Activated CD8-positive, alpha-beta T cell treated with anti-CD3 and anti-CD28 coated beads, Interleukin-2, amount 10 ng/mL, durations not matched to agents 7 days and 5 days (primary cell): ENCODE results near the gene SEBOX. TPM values are rescaled to one million over a fixed set of nuclear protein-coding genes. Genes with fewer than 3 reads are reported as not detected.
A peak's percentile ranks its signal among the peaks of the same experiment; 100 is the strongest.

Experiments used
- ATAC-seq: fragments of 150-1000 bp; cut with Tn5 transposase; one replicate; pipeline ENCODE4 v1.10.0; 2021; ENCODE audit warnings: moderate library complexity
- CTCF ChIA-PET: fragments of 350-600 bp; sonication (Branson Sonifier 250); formaldehyde crosslinking; loops from one replicate; lab custom pipeline; 2021; ENCODE audit warnings: antibody characterized with exemption; lab: Charles Lee
- POLR2A ChIA-PET: fragments of 350-600 bp; sonication (Branson Sonifier 250); formaldehyde crosslinking; loops from one replicate; lab custom pipeline; 2021; ENCODE audit warnings: antibody characterized with exemption; lab: Charles Lee
- DNase-seq: peaks from one replicate; pipeline ENCODE4 v3.0.0-alpha.2; 2020
- H3K27ac Mint-ChIP-seq: one replicate; pipeline ENCODE4 v1.8.0; 2021; ENCODE audit warnings: mild to moderate bottlenecking, mixed read lengths
- H3K27me3 Mint-ChIP-seq: one replicate; pipeline ENCODE4 v1.8.0; 2021; ENCODE audit warnings: low read depth, mixed read lengths
- H3K36me3 Mint-ChIP-seq: one replicate; pipeline ENCODE4 v1.8.0; 2021; ENCODE audit warnings: low read depth, mixed read lengths
- H3K4me1 Mint-ChIP-seq: one replicate; pipeline ENCODE4 v1.8.0; 2021; ENCODE audit warnings: low read depth, mixed read lengths
- H3K4me3 Mint-ChIP-seq: one replicate; pipeline ENCODE4 v1.8.0; 2021; ENCODE audit warnings: mild to moderate bottlenecking, mixed read lengths
- H3K9me3 Mint-ChIP-seq: one replicate; pipeline ENCODE4 v1.8.0; 2022; ENCODE audit warnings: mixed read lengths; ENCODE audit not compliant: insufficient read depth
- total RNA-seq, 2 experiments: library from RNA; stranded (reverse); gene quantifications; one replicate each; pipeline ENCODE4 v1.2.3, GENCODE V29; 2021

SEBOX gene
- total RNA-seq, 2 experiments from 2014 or later: not detected

GRCh38 chr17:28367641-28368305 is 2.8 kb upstream of the SEBOX start:
- CTCF ChIA-PET: interaction anchor here (1.5 kb wide), 1 partner anchor 9 kb away, joined by 6 read pairs; no protein-coding TSS in a partner anchor
- H3K36me3 Mint-ChIP-seq: no peaks in the 10 kb centered on the region

GRCh38 chr17:28366605-28367004 is 1.6 kb upstream of the SEBOX start:
- Mint-ChIP-seq H3K9me3 (no peaks in the 10 kb centered on the region), H3K27ac (no peak overlapping the region), H3K36me3 (peaks cover 3% of the 10 kb centered on the region), H3K27me3 (no peaks in the 10 kb centered on the region), H3K4me1 (peaks cover 5% of the 10 kb centered on the region), H3K4me3 (no peak overlapping the region)
- DNase-seq: no peak
- CTCF ChIA-PET: interaction anchor here (0.6 to 1.0 kb wide), 2 partner anchors 9 to 50 kb away, joined by 3 read pairs; partner anchors contain the start of gene POLDIP2
- ATAC-seq: no peak
- POLR2A ChIA-PET: interaction anchor here (0.8 to 7.4 kb wide), 2 partner anchors 9 to 233 kb away, joined by 3 to 45 read pairs; partner anchors contain the start of gene POLDIP2

More at GRCh38 chr17:28367641-28368305, 2.8 kb upstream of the SEBOX start:
- ATAC-seq: no peak
- Mint-ChIP-seq H3K27me3 (no peaks in the 10 kb centered on the region), H3K27ac (no peak overlapping the region), H3K4me1 (peaks cover 11% of the 10 kb centered on the region), H3K4me3 (no peak overlapping the region), H3K9me3 (no peaks in the 10 kb centered on the region)
- no peak for DNase-seq
- POLR2A ChIA-PET: interaction anchor here (7.4 kb wide), 1 partner anchor 10 kb away, joined by 45 read pairs; the partner anchor contains the start of gene POLDIP2

- ATAC-seq: no peak
- POLR2A ChIA-PET: no interaction called here
- Mint-ChIP-seq H3K9me3 (no peaks in the 10 kb centered on the region), H3K4me1 (peaks cover 3% of the 10 kb centered on the region), H3K27me3 (no peaks in the 10 kb centered on the region), H3K36me3 (peaks cover 12% of the 10 kb centered on the region), H3K27ac (no peak overlapping the region), H3K4me3 (no peak overlapping the region)
- CTCF ChIA-PET: no interaction called here
- DNase-seq: no peak
Observed at GRCh38 chr17:28365487-28365886, 488 bp upstream of the SEBOX start.

- H3K4me1 Mint-ChIP-seq: peaks cover 3% of the 10 kb centered on the region
- POLR2A ChIA-PET: interaction anchor here (1.1 kb wide), 1 partner anchor 15 kb away, joined by 3 read pairs; no protein-coding TSS in a partner anchor
- no peak overlapping the region for H3K4me3 Mint-ChIP-seq
- H3K27ac Mint-ChIP-seq: no peak overlapping the region
- ATAC-seq (no peak), DNase-seq (no peak)
- no peaks in the 10 kb centered on the region for H3K9me3 Mint-ChIP-seq
- H3K36me3 Mint-ChIP-seq: peaks cover 20% of the 10 kb centered on the region
- H3K27me3 Mint-ChIP-seq: no peaks in the 10 kb centered on the region
- CTCF ChIA-PET: no interaction called here
Observed at GRCh38 chr17:28363776-28364650, 986 bp downstream of the SEBOX start.

- ATAC-seq (no peak), DNase-seq (no peak)
- Mint-ChIP-seq H3K4me1 (peaks cover 12% of the 10 kb centered on the region), H3K9me3 (no peaks in the 10 kb centered on the region), H3K4me3 (no peak overlapping the region), H3K36me3 (peaks cover 20% of the 10 kb centered on the region), H3K27ac (no peak overlapping the region), H3K27me3 (no peaks in the 10 kb centered on the region)
- POLR2A ChIA-PET: no interaction called here
- CTCF ChIA-PET: no interaction called here
Observed at GRCh38 chr17:28363186-28363585, 1.8 kb downstream of the SEBOX start.

- Mint-ChIP-seq H3K4me3 (peak overlapping the region; percentile 97), H3K27ac (peak overlapping the region; percentile 97), H3K27me3 (no peaks in the 10 kb centered on the region), H3K36me3 (peaks cover 43% of the 10 kb centered on the region), H3K9me3 (no peaks in the 10 kb centered on the region), H3K4me1 (peaks cover 36% of the 10 kb centered on the region)
- CTCF ChIA-PET: interaction anchor here (0.7 to 2.9 kb wide), 8 partner anchors 9 to 121 kb away, joined by 3 to 16 read pairs (median 4); partner anchors contain the start of gene TNFAIP1
- DNase-seq (no peak), ATAC-seq (no peak)
- POLR2A ChIA-PET: interaction anchor here (0.6 to 4.5 kb wide), 13 partner anchors 10 to 47 kb away, joined by 3 to 47 read pairs (median 4); partner anchors contain the start of genes IFT20, SARM1, TNFAIP1 and VTN
Observed at GRCh38 chr17:28357901-28358197, 7.2 kb downstream of the SEBOX start.

GRCh38 chr17:28357061-28357900 is 7.7 kb downstream of the SEBOX start, which contains the start of gene POLDIP2:
TSS of gene POLDIP2 (minus strand) at chr17:28357527. CDS start at chr17:28357448, 79 bp downstream.
- POLR2A ChIA-PET: interaction anchor here (0.6 to 4.5 kb wide), 19 partner anchors 9 to 193 kb away, joined by 3 to 47 read pairs (median 4); partner anchors contain the start of genes IFT20, SARM1, TNFAIP1 and VTN
- H3K4me1 Mint-ChIP-seq: peaks cover 36% of the 10 kb centered on the region
- no peaks in the 10 kb centered on the region for H3K9me3 Mint-ChIP-seq
- CTCF ChIA-PET: interaction anchor here (0.6 to 2.9 kb wide), 10 partner anchors 10 to 546 kb away, joined by 3 to 17 read pairs (median 3); partner anchors contain the start of genes IFT20 and TNFAIP1
- no peaks in the 10 kb centered on the region for H3K27me3 Mint-ChIP-seq
- peak within 1 kb of the TSS; percentile 97 for H3K27ac Mint-ChIP-seq
- ATAC-seq (peak; percentile 99), DNase-seq (peak; percentile 97)
- peaks cover 45% of the 10 kb centered on the region for H3K36me3 Mint-ChIP-seq
- H3K4me3 Mint-ChIP-seq: peak within 1 kb of the TSS; percentile 97

- Mint-ChIP-seq H3K9me3 (no peaks in the 10 kb centered on the region), H3K27me3 (no peaks in the 10 kb centered on the region), H3K27ac (no peak overlapping the region), H3K36me3 (peaks cover 69% of the 10 kb centered on the region), H3K4me1 (peaks cover 4% of the 10 kb centered on the region), H3K4me3 (no peak overlapping the region)
- ChIA-PET CTCF (no interaction called here), POLR2A (no interaction called here)
- DNase-seq (no peak), ATAC-seq (no peak)
Observed at GRCh38 chr17:28350271-28350670, 14.7 kb downstream of the SEBOX start.

- ChIA-PET POLR2A (interaction anchor here (1.3 to 1.4 kb wide), 2 partner anchors 13 to 15 kb away, joined by 3 to 4 read pairs; partner anchors contain the start of genes IFT20 and TNFAIP1), CTCF (interaction anchor here (1.2 kb wide), 1 partner anchor 13 kb away, joined by 5 read pairs; the partner anchor contains the start of genes IFT20 and TNFAIP1)
- no peak overlapping the region for H3K4me3 Mint-ChIP-seq
- no peaks in the 10 kb centered on the region for H3K4me1 Mint-ChIP-seq
- peaks cover 65% of the 10 kb centered on the region for H3K36me3 Mint-ChIP-seq
- ATAC-seq (no peak), DNase-seq (no peak)
- H3K27me3 Mint-ChIP-seq: no peaks in the 10 kb centered on the region
- no peak overlapping the region for H3K27ac Mint-ChIP-seq
- H3K9me3 Mint-ChIP-seq: no peaks in the 10 kb centered on the region
Observed at GRCh38 chr17:28348979-28349378, 16.0 kb downstream of the SEBOX start.

- ChIA-PET POLR2A (interaction anchor here (1.1 to 1.4 kb wide), 2 partner anchors 10 to 11 kb away, joined by 4 read pairs; partner anchors contain the start of genes IFT20, POLDIP2 and TNFAIP1), CTCF (no interaction called here)
- no peaks in the 10 kb centered on the region for H3K27me3 Mint-ChIP-seq
- DNase-seq: no peak
- H3K27ac Mint-ChIP-seq: no peak overlapping the region
- H3K9me3 Mint-ChIP-seq: no peaks in the 10 kb centered on the region
- peaks cover 61% of the 10 kb centered on the region for H3K36me3 Mint-ChIP-seq
- ATAC-seq: no peak
- no peak overlapping the region for H3K4me3 Mint-ChIP-seq
- peaks cover 5% of the 10 kb centered on the region for H3K4me1 Mint-ChIP-seq
Observed at GRCh38 chr17:28347261-28347891, 17.6 kb downstream of the SEBOX start.
